A549 treated with ZK216348 at 1 μM for 4 hours (cell line): Measurements from ENCODE around the gene PAXX. TPM values are rescaled to one million over a fixed set of nuclear protein-coding genes. Genes with fewer than 3 reads are reported as not detected.

Experiments used
- total RNA-seq: library from RNA; stranded (reverse); fragments of 200-300 nt; extraction: Qiagen RNA extraction; gene quantifications from 5 replicates; pipeline ENCODE4 v1.2.3, GENCODE V29; 2022; ENCODE audit warnings: low read depth

The PAXX gene
- 37.9 to 83.8 TPM (median 71.5 TPM) in 5 replicates for total RNA-seq

GRCh38 chr9:136991993-136992818 is at the start of gene PAXX:
Gene PAXX (plus strand): TSS chr9:136992422. CDS start chr9:136992444, 22 bp downstream.

GRCh38 chr9:136944519-136945332 is 47.5 kb upstream of the PAXX start, which contains the start of the genes C8G and FBXW5:
Gene C8G (plus strand): TSS chr9:136945243. CDS start chr9:136945321, 78 bp downstream.
Gene FBXW5 (minus strand): TSS chr9:136944738. CDS start chr9:136944083, 655 bp downstream.

GRCh38 chr9:136951541-136952320 is 40.5 kb upstream of the PAXX start, which contains the start of gene LCN12:
Gene LCN12 (plus strand): TSS chr9:136952273. CDS start chr9:136952328, 55 bp downstream.

GRCh38 chr9:136977223-136977622 is 15.0 kb upstream of the PAXX start, which contains the start of gene PTGDS:
Gene PTGDS (plus strand): TSS chr9:136977504. CDS start chr9:136977579, 75 bp downstream.

GRCh38 chr9:136982232-136983051 is 9.8 kb upstream of the PAXX start, which contains the start of gene LCNL1:
Gene LCNL1 (plus strand): TSS chr9:136982993. CDS start chr9:136983587, 594 bp downstream.

GRCh38 chr9:136996361-136997292 is 4.4 kb downstream of the PAXX start, which contains the start of gene CLIC3:
Gene CLIC3 (minus strand): TSS chr9:136996568. CDS start chr9:136996543, 25 bp downstream.

GRCh38 chr9:137027369-137028262 is 35.4 kb downstream of the PAXX start, which contains the start of gene ABCA2:
Gene ABCA2 (minus strand): TSS chr9:137028237. CDS start chr9:137028140, 97 bp downstream.

GRCh38 chr9:137031904-137032640 is 39.9 kb downstream of the PAXX start, which contains the start of gene FUT7:
Gene FUT7 (minus strand): TSS chr9:137032088. CDS start chr9:137031991, 97 bp downstream.

Other genes starting within 250 kb of the PAXX start
- not detected in 5 replicates for gene LCN10, start 249.5 kb upstream of the PAXX start, total RNA-seq
- not detected in 5 replicates for gene LCN6, start 243.9 kb upstream of the PAXX start, total RNA-seq
- gene LCN8, start 234.2 kb upstream of the PAXX start, total RNA-seq, result not detected in 5 replicates
- 0.26 TPM in 1 of 5 replicates, not detected in the others for gene LCN15, start 227.9 kb upstream of the PAXX start, total RNA-seq
- gene TMEM141, start 201.1 kb upstream of the PAXX start, total RNA-seq, result 49.2 to 82.2 TPM (median 73.3 TPM) in 5 replicates
- gene CCDC183, start 196.1 kb upstream of the PAXX start, total RNA-seq, result 0.11 to 0.74 TPM (median 0.72 TPM) in 3 of 5 replicates, not detected in the others
- gene RABL6, start 184.5 kb upstream of the PAXX start, total RNA-seq, result 51.1 to 91.8 TPM (median 82.9 TPM) in 5 replicates
- gene AJM1, start 149.9 kb upstream of the PAXX start, total RNA-seq, result 2.1 to 5.6 TPM (median 5.3 TPM) in 5 replicates
- gene PHPT1, start 143.0 kb upstream of the PAXX start, total RNA-seq, result 223 to 317 TPM (median 282 TPM) in 5 replicates
- 1.8 to 5.7 TPM (median 4.8 TPM) in 5 replicates for gene MAMDC4, start 140.1 kb upstream of the PAXX start, total RNA-seq
- 465 to 581 TPM (median 478 TPM) in 5 replicates for gene EDF1, start 126.1 kb upstream of the PAXX start, total RNA-seq
- gene TRAF2, start 105.9 kb upstream of the PAXX start, total RNA-seq, result 29.7 to 66.1 TPM (median 60.1 TPM) in 5 replicates
- 49.7 to 110 TPM (median 103 TPM) in 5 replicates for gene FBXW5, start 47.7 kb upstream of the PAXX start, total RNA-seq
- 0.56 to 2.0 TPM (median 1.1 TPM) in 4 of 5 replicates, not detected in the other for gene C8G, start 47.2 kb upstream of the PAXX start, total RNA-seq
- 0.41 to 2.0 TPM (median 1.0 TPM) in 5 replicates for gene LCN12, start 40.1 kb upstream of the PAXX start, total RNA-seq
- 0.33 to 0.56 TPM (median 0.45 TPM) in 4 of 5 replicates, not detected in the other for gene PTGDS, start 14.9 kb upstream of the PAXX start, total RNA-seq
- 0.08 to 0.18 TPM (median 0.12 TPM) in 3 of 5 replicates, not detected in the others for gene LCNL1, start 9.4 kb upstream of the PAXX start, total RNA-seq
- gene CLIC3, start 4.1 kb downstream of the PAXX start, total RNA-seq, result 2.2 to 4.2 TPM (median 3.7 TPM) in 5 replicates
- gene ABCA2, start 35.8 kb downstream of the PAXX start, total RNA-seq, result 12.6 to 32.5 TPM (median 25.5 TPM) in 5 replicates
- 0.07 TPM in 1 of 5 replicates, not detected in the others for gene FUT7, start 39.7 kb downstream of the PAXX start, total RNA-seq
- 26.4 to 93.7 TPM (median 81.5 TPM) in 5 replicates for gene NPDC1, start 53.8 kb downstream of the PAXX start, total RNA-seq
- gene ENTPD2, start 61.6 kb downstream of the PAXX start, total RNA-seq, result 1.0 to 2.3 TPM (median 1.5 TPM) in 5 replicates
- gene SAPCD2, start 78.1 kb downstream of the PAXX start, total RNA-seq, result 12.1 to 27.8 TPM (median 24.6 TPM) in 5 replicates
- 9.0 to 14.6 TPM (median 11.9 TPM) in 5 replicates for gene UAP1L1, start 85.1 kb downstream of the PAXX start, total RNA-seq
- 33.8 to 56.7 TPM (median 50.2 TPM) in 5 replicates for gene MAN1B1, start 94.6 kb downstream of the PAXX start, total RNA-seq
- 52.8 to 134 TPM (median 106 TPM) in 5 replicates for gene DPP7, start 122.3 kb downstream of the PAXX start, total RNA-seq
- 0.14 to 0.76 TPM (median 0.27 TPM) in 5 replicates for gene GRIN1, start 146.7 kb downstream of the PAXX start, total RNA-seq
- gene LRRC26, start 177.6 kb downstream of the PAXX start, total RNA-seq, result 0.39 to 2.0 TPM (median 1.6 TPM) in 5 replicates
- gene TMEM210, start 179.6 kb downstream of the PAXX start, total RNA-seq, result not detected in 5 replicates
- 19.0 to 41.0 TPM (median 34.9 TPM) in 5 replicates for gene ANAPC2, start 196.1 kb downstream of the PAXX start, total RNA-seq
- 85.9 to 156 TPM (median 148 TPM) in 5 replicates for gene SSNA1, start 196.3 kb downstream of the PAXX start, total RNA-seq
- 5.5 to 10.4 TPM (median 10.2 TPM) in 5 replicates for gene TPRN, start 208.3 kb downstream of the PAXX start, total RNA-seq
- 29.5 to 49.4 TPM (median 47.9 TPM) in 5 replicates for gene TMEM203, start 213.2 kb downstream of the PAXX start, total RNA-seq
- 7.4 to 20.8 TPM (median 16.2 TPM) in 5 replicates for gene NDOR1, start 213.3 kb downstream of the PAXX start, total RNA-seq
- gene RNF208, start 229.8 kb downstream of the PAXX start, total RNA-seq, result 0.79 to 2.6 TPM (median 2.0 TPM) in 5 replicates
- gene CYSRT1, start 232.8 kb downstream of the PAXX start, total RNA-seq, result 2.8 to 5.4 TPM (median 4.2 TPM) in 5 replicates
- gene RNF224, start 235.1 kb downstream of the PAXX start, total RNA-seq, result 0.13 to 0.58 TPM (median 0.39 TPM) in 4 of 5 replicates, not detected in the other
- 0.13 to 0.19 TPM in 2 of 5 replicates, not detected in the others for gene SLC34A3, start 238.5 kb downstream of the PAXX start, total RNA-seq
- gene TUBB4B, start 248.9 kb downstream of the PAXX start, total RNA-seq, result 522 to 871 TPM (median 814 TPM) in 5 replicates